BE2C (cell line): ENCODE measurements around the gene CLDN15.
"Not testable (repeated sequence)": the region's sequence is repeated elsewhere in the genome, so short reads cannot be mapped to it uniquely, and the experiment has no call there.

ENCODE experiments used
- DNase-seq: peaks from one replicate; pipeline ENCODE4 v3.0.0-alpha.2; 2020
- H3K27me3 ChIP-seq: fragments of 250-450 bp; sonication (Bioruptor Pico); 2 replicates; pipeline ENCODE4 v1.5.1; 2020; ENCODE audit warnings: mild to moderate bottlenecking
- H3K36me3 ChIP-seq: fragments of 250-450 bp; sonication (Bioruptor Pico); 2 replicates; pipeline ENCODE4 v1.5.1; 2020; ENCODE audit warnings: mild to moderate bottlenecking
- H3K4me1 ChIP-seq: fragments of 250-450 bp; sonication (Bioruptor Pico); 2 replicates; pipeline ENCODE4 v1.5.1; 2020
- H3K4me3 ChIP-seq: 2 replicates; pipeline ENCODE4 v1.5.1; 2011; ENCODE audit warnings: low read depth, low read length
- H3K9me3 ChIP-seq: fragments of 250-450 bp; sonication (Bioruptor Pico); 2 replicates; pipeline ENCODE4 v1.5.1; 2020
- CTCF ChIP-seq: IDR thresholded peaks from 2 replicates; pipeline ENCODE4 v1.5.1; 2012; ENCODE audit warnings: mild to moderate bottlenecking, low read depth, low read length

Gene CLDN15

GRCh38 chr7:101202603-101202918 lies 35.0 kb downstream of the CLDN15 start:
- no peak for TF ChIP-seq CTCF
- H3K4me3 ChIP-seq = no peak overlapping the region
- no peak for DNase-seq
- H3K9me3 ChIP-seq = no peaks in the 10 kb centered on the region
- no peaks in the 10 kb centered on the region for H3K4me1 ChIP-seq
- H3K27me3 ChIP-seq = no peaks in the 10 kb centered on the region
- peaks cover 5% of the 10 kb centered on the region; the same call in 1 of the 2 replicates for H3K36me3 ChIP-seq

GRCh38 chr7:101201695-101202602 lies 35.7 kb downstream of the CLDN15 start:
- Histone ChIP-seq H3K4me1 (no peaks in the 10 kb centered on the region), H3K36me3 (peaks cover 5% of the 10 kb centered on the region; the same call in 1 of the 2 replicates), H3K4me3 (no peak overlapping the region), H3K9me3 (no peaks in the 10 kb centered on the region), H3K27me3 (no peaks in the 10 kb centered on the region)
- no peak for DNase-seq
- no peak for TF ChIP-seq CTCF

DNA sequence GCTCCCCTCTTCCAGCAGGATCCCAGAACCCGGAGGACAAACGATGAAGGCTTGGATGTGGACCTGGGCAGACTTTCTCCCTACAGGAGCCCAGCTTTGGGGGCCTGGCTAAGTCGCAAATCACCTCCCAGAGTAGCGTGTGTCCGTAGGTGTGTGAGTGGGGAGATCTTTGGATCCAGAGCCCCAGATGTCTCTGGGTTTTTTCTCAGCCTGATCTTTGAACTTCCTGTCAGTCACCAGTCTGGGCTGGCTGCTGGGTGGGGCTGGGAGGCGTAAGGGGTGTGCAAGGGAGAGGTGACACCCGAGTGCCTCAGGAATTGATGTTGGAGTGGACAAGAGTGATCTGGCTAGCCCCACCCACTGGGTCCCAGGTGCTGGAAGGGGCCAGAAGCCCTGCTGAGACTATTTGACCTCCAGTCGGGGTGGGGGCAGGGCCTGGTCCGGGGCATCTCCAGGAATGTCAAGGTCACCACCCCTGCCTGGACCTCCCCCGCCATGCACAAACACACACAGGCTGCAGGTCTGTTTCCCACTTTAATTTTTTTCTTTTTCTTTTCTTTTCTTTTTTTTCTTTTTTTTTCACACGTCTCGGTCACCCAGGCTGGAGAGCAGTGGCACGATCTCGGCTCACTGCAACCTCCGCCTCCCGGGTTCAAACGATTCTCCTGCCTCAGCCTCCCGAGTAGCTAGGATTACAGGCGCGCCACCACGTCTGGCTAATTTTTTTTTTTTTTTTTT lies 36.6 kb downstream of the CLDN15 start, which contains the start of gene MOGAT3:
Gene MOGAT3 (minus strand): TSS at position 175 of the 738 bp plus-strand sequence. CDS start 182 bp downstream, outside the sequence.
- TF ChIP-seq CTCF = no peak

GRCh38 chr7:101200504-101200861 lies 37.1 kb downstream of the CLDN15 start:
- Histone ChIP-seq H3K27me3 (no peaks in the 10 kb centered on the region), H3K9me3 (no peaks in the 10 kb centered on the region), H3K36me3 (no peaks in the 10 kb centered on the region), H3K4me3 (no peak overlapping the region), H3K4me1 (no peaks in the 10 kb centered on the region)
- no peak for DNase-seq
- no peak for TF ChIP-seq CTCF

More for the DNA sequence above, 36.6 kb downstream of the CLDN15 start, which contains the start of gene MOGAT3:
- Histone ChIP-seq H3K9me3 (no peaks in the 10 kb centered on the region), H3K27me3 (no peaks in the 10 kb centered on the region), H3K4me3 (no peak within 1 kb of the TSS), H3K36me3 (no peaks in the 10 kb centered on the region; the same call in 1 of the 2 replicates), H3K4me1 (no peaks in the 10 kb centered on the region)
- no peak for DNase-seq

DNA sequence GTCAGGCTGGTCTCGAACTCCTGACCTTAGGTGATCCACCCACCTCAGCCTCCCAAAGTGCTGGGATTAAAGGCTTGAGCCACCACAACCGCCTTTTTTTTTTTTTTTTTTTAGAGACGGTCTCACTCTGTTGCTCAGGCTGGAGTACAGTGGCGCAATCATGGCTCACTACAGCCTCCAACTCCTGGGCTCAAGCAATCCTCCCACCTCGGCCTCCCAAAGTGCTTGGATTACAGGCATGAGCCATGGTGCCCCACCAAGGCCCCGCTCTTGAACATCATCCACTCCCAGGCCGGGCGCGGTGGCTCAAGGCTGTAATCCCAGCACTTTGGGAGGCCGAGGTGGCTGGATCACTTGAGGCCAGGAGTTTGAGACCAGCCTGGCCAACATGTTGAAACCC lies 38.1 kb downstream of the CLDN15 start:
- DNase-seq, H3K4me3 ChIP-seq, H3K4me1 ChIP-seq, H3K27me3 ChIP-seq, H3K9me3 ChIP-seq, H3K36me3 ChIP-seq: not testable (repeated sequence)

GRCh38 chr7:101198476-101198875 lies 39.1 kb downstream of the CLDN15 start:
- H3K9me3 ChIP-seq = no peaks in the 10 kb centered on the region
- DNase-seq = no peak
- no peak overlapping the region for H3K4me3 ChIP-seq
- no peak for TF ChIP-seq CTCF
- no peaks in the 10 kb centered on the region for H3K36me3 ChIP-seq
- no peaks in the 10 kb centered on the region for H3K4me1 ChIP-seq
- H3K27me3 ChIP-seq = no peaks in the 10 kb centered on the region
